Measurements from ENCODE around the gene UTP18. TPM values are rescaled to one million over a fixed set of nuclear protein-coding genes. Genes with fewer than 3 reads are reported as not detected.

UTP18 gene
- total and polyA plus RNA-seq, 10 of the 15 experiments (the other 5 are each of a cell fraction or from before 2014, with no cell fraction given) = 31.0 to 111 (median 58.8) TPM

- TF ChIP-seq, protein P1, sequence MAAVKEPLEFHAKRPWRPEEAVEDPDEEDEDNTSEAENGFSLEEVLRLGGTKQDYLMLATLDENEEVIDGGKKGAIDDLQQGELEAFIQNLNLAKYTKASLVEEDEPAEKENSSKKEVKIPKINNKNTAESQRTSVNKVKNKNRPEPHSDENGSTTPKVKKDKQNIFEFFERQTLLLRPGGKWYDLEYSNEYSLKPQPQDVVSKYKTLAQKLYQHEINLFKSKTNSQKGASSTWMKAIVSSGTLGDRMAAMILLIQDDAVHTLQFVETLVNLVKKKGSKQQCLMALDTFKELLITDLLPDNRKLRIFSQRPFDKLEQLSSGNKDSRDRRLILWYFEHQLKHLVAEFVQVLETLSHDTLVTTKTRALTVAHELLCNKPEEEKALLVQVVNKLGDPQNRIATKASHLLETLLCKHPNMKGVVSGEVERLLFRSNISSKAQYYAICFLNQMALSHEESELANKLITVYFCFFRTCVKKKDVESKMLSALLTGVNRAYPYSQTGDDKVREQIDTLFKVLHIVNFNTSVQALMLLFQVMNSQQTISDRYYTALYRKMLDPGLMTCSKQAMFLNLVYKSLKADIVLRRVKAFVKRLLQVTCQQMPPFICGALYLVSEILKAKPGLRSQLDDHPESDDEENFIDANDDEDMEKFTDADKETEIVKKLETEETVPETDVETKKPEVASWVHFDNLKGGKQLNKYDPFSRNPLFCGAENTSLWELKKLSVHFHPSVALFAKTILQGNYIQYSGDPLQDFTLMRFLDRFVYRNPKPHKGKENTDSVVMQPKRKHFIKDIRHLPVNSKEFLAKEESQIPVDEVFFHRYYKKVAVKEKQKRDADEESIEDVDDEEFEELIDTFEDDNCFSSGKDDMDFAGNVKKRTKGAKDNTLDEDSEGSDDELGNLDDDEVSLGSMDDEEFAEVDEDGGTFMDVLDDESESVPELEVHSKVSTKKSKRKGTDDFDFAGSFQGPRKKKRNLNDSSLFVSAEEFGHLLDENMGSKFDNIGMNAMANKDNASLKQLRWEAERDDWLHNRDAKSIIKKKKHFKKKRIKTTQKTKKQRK (IDR thresholded peaks at IDR 0.05; ENCODE audit: low read depth, low read length) = no peak
- TF ChIP-seq NFIC (IDR thresholded peaks at IDR 0.05; ENCODE audit: low read depth, low read length) = 0 out of 2 replicates have a peak, but pooled peaks have one; percentile 67
- peak; percentile 81; the same call in 1 of the 2 replicates for TF ChIP-seq NKRF (conservative IDR thresholded peaks at IDR 0.05)
- no peak for TF ChIP-seq SMAD5 (IDR thresholded peaks at IDR 0.05; ENCODE audit: low read depth)
- TF ChIP-seq EED (IDR thresholded peaks at IDR 0.05; ENCODE audit: low read depth) = no peak
- no peak for TF ChIP-seq NFXL1 (IDR thresholded peaks at IDR 0.05; ENCODE audit: borderline replicate concordance)
- TF ChIP-seq CBFB (IDR thresholded peaks at IDR 0.05; ENCODE audit: low read depth) = no peak
- TF ChIP-seq, protein P2, sequence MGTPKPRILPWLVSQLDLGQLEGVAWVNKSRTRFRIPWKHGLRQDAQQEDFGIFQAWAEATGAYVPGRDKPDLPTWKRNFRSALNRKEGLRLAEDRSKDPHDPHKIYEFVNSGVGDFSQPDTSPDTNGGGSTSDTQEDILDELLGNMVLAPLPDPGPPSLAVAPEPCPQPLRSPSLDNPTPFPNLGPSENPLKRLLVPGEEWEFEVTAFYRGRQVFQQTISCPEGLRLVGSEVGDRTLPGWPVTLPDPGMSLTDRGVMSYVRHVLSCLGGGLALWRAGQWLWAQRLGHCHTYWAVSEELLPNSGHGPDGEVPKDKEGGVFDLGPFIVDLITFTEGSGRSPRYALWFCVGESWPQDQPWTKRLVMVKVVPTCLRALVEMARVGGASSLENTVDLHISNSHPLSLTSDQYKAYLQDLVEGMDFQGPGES (IDR thresholded peaks at IDR 0.05) = no peak
- TF ChIP-seq DPF2 (IDR thresholded peaks at IDR 0.05) = 0 out of 2 replicates have a peak, but pooled peaks have one; percentile 31
- TF ChIP-seq SIX5 (IDR thresholded peaks at IDR 0.05; ENCODE audit: low read depth, low read length, severe bottlenecking) = no peak
- TF ChIP-seq YBX1 (IDR thresholded peaks at IDR 0.05) = no peak
- TF ChIP-seq SREBF2 (IDR thresholded peaks at IDR 0.05; ENCODE audit: low read length) = no peak
- no peak for TF ChIP-seq HDAC2 (IDR thresholded peaks at IDR 0.05)
- no peak for TF ChIP-seq MYB (IDR thresholded peaks at IDR 0.05; ENCODE audit: borderline replicate concordance, low read depth, low read length)
- TF ChIP-seq SMC3 (IDR thresholded peaks at IDR 0.05; ENCODE audit: borderline replicate concordance, low read length) = no peak
- no peak for TF ChIP-seq PAX5 (IDR thresholded peaks at IDR 0.05; ENCODE audit: borderline replicate concordance, low read depth, low read length)
- TF ChIP-seq MTA2 (IDR thresholded peaks at IDR 0.05; ENCODE audit: low read depth) = no peak; the same call in 1 of the 2 replicates
- TF ChIP-seq ETV6 (conservative IDR thresholded peaks at IDR 0.05 in 1 of 2, IDR thresholded peaks at IDR 0.05 in 1 of 2; ENCODE audit: borderline replicate concordance in 1 of 2, low read depth in 1 of 2) = no peak
- no peak for TF ChIP-seq MXI1 (IDR thresholded peaks at IDR 0.05; ENCODE audit: low read depth, low read length)
- TF ChIP-seq BCL11A (IDR thresholded peaks at IDR 0.05; ENCODE audit: low read depth, low read length) = no peak
- TF ChIP-seq TAF1 (IDR thresholded peaks at IDR 0.05; ENCODE audit: borderline replicate concordance, low read depth, low read length) = no peak
- TF ChIP-seq, protein P3, sequence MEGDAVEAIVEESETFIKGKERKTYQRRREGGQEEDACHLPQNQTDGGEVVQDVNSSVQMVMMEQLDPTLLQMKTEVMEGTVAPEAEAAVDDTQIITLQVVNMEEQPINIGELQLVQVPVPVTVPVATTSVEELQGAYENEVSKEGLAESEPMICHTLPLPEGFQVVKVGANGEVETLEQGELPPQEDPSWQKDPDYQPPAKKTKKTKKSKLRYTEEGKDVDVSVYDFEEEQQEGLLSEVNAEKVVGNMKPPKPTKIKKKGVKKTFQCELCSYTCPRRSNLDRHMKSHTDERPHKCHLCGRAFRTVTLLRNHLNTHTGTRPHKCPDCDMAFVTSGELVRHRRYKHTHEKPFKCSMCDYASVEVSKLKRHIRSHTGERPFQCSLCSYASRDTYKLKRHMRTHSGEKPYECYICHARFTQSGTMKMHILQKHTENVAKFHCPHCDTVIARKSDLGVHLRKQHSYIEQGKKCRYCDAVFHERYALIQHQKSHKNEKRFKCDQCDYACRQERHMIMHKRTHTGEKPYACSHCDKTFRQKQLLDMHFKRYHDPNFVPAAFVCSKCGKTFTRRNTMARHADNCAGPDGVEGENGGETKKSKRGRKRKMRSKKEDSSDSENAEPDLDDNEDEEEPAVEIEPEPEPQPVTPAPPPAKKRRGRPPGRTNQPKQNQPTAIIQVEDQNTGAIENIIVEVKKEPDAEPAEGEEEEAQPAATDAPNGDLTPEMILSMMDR (IDR thresholded peaks at IDR 0.05 in 2 of 3, conservative IDR thresholded peaks at IDR 0.05 in 1 of 3; ENCODE audit: control insufficient read depth in 2 of 3, extremely low read depth in 1 of 3, insufficient read depth in 1 of 3, low read depth in 3 of 3, low read length in 3 of 3) = no peak
Observed at GRCh38 chr17:51259564-51260236, 646 bp upstream of the UTP18 start, which contains the start of gene MBTD1 (continued).

Measured in GM12878 (cell line).